ENCODE results near the gene APOA1. TPM values are rescaled to one million over a fixed set of nuclear protein-coding genes. Genes with fewer than 3 reads are reported as not detected.

Gene APOA1
- polyA plus RNA-seq (2013, experiment 1 of 2; ENCODE audit: insufficient read length) = not detected
- polyA plus RNA-seq (2013, experiment 2 of 2; ENCODE audit: insufficient read length) = 3.1 TPM

DNA sequence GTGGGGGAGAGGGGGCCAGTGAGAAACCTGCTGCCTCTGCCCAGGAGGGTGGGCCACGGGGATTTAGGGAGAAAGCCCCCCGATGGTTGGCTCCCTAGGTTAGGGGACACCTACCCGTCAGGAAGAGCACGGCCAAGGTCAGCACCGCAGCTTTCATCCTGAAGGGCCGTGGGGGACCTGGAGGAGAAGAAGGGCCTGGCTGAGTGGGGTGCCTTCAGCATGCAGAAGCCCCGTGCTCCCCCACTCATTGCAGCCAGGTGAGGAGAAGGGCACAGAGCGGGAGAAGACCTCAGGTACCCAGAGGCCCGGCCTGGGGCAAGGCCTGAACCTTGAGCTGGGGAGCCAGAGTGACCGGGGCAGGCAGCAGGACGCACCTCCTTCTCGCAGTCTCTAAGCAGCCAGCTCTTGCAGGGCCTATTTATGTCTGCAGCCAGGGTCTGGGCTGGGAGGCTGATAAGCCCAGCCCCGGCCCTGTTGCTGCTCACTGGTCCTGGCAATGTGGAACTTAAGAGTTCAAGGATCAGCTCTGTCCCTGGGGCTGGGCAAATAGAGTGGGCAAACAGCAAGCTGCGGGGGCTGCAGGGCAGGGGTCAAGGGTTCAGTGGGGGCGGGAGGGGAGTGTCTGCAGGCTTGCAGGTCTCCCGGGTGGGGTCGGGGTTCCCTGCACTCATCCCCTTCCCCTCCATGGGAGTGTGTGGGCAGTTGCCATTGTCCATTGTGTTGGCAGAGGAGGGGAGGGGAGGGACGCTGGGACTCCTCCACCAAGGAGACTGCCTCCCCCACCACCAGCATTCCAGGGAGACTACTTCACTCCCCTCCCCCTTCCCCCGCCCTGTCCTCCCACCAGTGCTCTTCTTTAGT is at the start of gene APOA1:
APOA1 (minus strand) TSS at position 392 of the 861 bp plus-strand sequence; CDS start at position 157, 235 bp downstream.
- DNase-seq = peak; percentile 32

DNA sequence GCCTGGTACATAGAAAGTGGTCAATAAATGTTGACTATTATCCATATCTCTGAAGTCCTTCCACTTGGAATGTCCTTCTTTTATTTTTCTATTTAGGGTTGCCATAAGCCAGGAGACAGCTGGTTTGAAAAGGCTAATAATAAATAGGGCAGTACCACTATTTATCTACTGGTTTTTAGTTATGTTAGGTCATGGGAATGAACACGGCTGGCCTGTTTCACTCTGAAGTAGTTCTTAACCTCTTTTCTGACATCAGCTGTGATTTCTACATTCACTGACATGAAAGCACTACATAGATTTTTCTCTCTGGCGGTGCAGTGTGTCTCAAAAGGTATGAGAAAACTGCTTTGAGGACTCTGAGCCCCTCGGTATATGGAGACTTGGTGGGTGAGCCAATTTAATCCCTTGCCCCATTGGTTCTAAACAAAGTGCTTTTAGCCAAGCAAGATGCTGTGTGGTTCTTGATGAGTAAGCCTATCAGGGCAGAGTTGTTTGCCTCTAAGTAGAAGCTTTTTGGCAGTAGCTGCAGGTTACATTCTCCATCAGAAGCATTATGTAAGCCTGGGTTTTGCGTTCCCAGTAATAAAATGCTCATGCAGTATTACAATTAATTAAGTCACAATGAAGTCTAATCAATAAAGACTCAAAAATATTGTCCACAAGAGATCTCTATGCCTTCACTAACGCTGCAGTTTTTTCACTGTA is 48.7 kb upstream of the APOA1 start:
- DNase-seq = no peak

DNA sequence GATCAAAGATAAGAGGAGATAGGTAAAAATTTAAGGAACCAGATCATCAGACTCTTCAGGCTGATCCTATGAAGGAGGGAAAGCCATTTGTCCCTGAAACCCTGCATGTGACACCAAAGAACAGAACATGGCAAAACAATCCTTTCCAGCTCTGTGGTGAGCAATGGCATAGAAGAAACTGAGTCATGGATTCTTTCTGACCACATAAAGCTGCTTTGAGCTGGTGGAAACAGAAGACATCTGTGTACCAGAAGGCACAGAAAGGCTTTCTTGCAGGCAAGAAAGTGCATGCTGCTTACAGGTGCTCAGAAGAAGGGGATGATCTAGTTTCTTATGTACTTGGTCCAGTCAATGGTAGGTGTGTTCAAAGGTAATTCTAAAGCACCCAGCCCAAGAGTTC is 45.0 kb upstream of the APOA1 start:
- peak; percentile 65 for DNase-seq

DNA sequence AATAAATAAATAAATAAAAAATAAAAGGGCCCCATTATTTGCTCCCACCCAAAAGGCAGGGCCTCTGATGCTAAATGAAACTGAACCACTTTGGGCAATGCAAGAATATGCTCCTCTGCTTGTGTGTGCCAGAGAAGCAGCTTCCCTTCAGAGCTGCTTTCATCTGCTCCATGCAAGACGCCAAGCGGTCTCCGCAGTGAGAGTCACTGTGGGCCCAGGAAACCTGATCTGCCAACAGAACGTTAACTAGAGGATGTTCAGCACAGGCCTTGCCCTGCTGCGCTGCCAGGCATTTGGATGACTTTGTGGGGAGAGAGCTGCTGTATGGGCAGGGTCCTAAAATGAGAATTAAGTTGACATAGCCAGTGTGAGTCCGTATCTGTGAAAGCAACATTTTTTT is 43.7 kb upstream of the APOA1 start:
- no peak for DNase-seq

DNA sequence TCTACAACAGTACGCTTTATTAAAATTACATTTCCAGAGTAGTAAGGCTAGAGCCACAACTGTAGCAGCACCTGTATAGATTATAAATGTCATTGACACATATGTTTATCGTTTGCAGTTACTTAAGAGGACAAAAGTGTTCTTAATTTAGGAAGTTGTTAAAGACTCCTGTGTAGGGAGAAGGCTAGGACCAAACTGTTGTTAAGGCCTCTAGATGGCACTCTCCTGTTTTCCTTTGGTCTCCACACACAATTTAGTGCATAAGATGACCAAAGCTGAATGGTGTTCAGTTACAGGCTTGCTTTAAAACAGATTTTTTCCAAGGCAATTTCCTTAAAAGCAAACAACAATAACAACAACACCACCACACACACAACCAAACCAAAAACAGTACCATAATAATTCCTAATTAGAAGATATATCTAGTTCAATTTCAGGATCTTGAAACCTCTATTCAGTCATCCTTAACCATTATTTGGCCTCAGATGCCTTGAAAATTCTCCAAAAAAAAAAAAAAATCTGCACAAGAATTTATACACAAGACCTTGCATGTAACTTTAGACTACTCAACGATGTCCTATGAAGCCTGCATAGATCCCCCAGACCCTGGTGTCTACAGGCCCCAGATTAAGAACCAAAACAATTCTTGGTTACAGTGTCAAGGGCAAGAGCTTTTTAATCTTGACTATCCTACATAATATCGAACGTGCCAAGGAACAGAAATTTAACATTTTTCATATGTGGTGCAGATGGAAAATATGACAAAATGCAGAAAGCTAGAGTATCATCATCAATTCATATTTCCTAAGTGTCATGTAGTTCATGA is 42.6 kb upstream of the APOA1 start:
- DNase-seq = peak; percentile 74

DNA sequence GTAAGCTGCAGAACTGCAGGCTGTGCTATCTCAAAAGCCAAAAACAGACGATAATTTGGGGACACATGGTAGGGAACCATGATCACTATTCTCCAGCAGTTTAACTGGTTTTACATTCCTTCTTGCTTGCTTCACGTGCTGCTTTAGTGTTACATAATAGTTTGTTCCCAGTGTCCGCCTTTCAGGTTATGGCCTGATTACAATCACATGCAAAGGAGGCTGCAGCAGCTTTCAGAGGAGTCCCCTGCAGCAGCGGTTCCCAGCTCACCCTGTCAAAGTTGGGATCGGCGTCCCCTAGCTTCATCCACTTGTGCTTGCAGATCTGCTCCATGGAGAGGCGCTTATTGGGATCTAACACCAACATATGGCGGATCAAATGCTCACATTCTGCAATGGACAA is 39.2 kb upstream of the APOA1 start:
- DNase-seq = no peak

DNA sequence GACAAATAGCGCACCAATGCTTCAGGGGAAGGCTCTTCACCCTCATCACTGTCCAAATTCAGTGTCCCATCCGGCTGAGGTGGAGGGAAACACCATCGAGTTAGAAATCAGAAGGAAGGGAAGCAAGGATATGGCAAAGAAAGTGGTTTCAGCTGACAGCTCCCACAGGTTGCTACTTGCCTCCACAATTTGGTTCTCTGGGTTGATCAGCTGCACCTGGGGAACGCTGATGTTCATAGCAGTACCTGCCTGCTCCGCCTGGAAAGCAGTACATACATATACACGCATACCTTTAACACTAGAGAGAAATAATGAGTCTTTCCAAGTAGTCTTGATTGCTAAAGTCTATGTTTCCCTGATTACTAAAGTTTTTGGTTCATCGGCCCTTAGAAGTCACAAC is 37.8 kb upstream of the APOA1 start:
- DNase-seq = no peak

DNA sequence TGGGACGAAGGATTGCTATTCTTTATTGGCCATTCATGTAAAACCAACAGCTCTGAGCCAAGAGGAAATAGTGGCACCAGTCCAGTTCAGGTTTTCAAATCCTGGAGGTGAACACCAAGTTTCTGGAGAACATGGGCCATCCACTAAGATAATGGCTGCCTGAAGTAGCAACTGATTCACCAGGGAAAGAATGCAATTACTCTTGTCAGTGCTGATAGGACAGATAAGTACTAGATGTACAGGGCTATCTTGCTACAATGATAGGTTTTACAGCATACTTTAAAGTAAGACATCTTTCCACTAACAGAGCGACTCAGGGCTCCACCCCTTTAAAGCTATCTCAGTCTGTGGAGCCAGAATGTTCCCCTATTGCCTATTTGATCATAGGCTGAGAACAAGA is 36.8 kb upstream of the APOA1 start:
- peak; percentile 33 for DNase-seq

DNA sequence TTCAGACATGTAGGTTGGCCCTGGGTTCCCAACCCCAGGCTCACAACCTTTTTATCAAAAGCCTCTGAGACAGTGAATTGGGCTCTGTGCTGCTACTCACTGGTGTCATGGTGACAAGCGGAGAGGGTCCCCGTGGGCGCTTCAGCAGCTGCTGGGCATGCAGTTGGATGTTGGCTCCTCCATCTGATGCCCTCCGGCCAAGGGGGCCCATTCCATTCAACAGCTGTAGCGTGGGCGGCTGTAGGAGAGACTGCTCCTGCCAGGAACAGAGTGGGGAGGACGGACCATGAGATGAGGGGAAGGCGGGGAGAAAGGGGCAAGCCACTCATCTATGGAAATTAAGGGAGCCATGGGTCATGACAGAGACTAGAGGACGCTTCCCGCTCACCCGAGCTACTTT is 36.0 kb upstream of the APOA1 start:
- no peak for DNase-seq

DNA sequence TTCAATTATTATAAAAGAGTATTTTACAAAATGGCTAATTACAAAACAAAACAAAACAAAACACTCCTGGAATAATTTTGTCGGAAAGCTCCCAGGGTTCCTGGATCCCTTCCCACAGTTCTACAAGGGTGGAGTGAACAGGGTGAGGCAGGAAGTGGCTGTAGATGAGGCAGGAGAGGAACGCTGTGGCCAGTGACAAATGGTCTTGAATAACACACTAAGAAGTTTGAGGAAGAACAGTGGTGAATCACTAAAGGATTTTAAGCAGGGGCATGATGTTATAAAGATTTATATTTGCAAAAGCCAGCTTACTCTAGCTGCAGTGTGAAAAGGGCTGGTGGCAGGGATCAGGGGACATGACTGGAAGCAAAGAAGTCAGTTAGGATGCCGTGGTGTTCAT is 33.8 kb upstream of the APOA1 start:
- peak; percentile 89 for DNase-seq

DNA sequence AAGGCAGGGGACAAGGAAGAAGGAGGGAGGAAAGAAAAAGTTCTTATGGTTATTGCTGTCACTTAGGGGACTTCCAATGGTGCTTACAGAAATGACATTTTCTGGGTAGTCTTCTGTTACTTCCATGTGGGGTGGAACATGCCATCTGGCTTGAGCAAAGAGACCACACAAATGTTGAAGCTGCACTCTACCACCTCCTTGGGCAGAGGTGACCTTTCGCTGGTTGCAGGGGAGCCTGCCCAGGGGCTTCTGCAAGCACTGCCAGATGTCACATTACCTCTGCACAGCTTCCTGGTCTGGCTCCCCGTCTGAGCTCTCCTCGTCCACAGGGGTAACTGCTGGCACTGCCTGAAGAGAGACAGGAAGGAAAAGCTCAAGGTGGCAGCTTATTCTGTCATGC is 32.6 kb upstream of the APOA1 start:
- DNase-seq = no peak

DNA sequence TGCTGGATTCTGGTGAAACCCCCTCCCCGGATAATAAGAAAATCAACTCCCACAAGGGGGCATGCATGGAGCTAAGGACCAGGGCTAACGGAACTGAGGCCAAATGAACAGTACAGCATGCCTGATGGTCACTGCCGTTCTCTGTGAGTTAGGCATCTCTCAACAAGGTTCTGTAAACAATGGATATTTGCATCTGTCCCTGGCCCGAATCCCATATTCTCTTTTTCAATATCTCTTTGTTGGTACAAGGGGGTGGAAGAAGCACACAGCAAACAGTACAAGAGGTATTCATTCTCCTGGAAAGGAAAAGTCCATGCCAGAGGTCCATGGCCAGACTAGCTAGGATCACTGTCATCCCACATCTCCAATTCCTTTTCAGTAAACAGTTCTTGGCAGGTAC is 32.2 kb upstream of the APOA1 start:
- DNase-seq = no peak

DNA sequence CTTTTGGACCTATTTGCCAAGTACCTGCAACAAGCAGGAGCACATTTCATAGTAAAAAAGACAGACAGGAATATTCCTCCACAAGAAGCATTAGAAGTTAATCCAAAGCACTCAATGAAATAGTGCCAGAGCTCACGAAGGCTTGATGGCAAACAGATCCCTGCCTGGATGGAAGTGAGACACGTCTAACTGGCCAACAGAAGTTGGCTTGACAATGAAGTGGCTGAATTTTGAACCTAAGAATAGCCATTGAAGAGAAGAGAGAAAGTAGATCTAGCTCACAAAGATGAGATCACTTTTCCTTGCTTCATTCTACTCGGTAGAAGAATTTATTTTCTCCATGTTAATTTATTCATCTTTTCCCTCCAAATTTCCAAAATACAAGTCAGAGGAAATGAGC is 30.6 kb upstream of the APOA1 start:
- DNase-seq = no peak

DNA sequence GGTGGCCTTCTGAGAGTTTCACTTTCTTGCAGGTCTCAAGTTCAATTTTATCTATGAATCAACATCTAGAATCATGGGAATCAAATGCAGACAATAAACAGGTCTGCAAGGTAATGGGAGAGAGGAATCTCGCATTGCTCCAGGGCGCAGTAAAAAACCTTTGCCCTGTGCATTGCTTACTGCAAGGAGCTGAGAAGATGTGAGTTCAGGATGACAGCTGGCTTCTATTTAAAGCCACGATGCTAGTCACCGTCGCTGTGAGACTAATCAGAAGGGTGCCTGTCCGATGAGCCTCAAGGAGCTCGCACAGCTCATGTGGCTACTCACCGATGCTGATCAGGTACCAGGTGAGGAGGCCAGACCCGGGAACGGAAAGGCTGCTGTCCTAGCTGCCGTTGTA is 30.2 kb upstream of the APOA1 start:
- DNase-seq = no peak

DNA sequence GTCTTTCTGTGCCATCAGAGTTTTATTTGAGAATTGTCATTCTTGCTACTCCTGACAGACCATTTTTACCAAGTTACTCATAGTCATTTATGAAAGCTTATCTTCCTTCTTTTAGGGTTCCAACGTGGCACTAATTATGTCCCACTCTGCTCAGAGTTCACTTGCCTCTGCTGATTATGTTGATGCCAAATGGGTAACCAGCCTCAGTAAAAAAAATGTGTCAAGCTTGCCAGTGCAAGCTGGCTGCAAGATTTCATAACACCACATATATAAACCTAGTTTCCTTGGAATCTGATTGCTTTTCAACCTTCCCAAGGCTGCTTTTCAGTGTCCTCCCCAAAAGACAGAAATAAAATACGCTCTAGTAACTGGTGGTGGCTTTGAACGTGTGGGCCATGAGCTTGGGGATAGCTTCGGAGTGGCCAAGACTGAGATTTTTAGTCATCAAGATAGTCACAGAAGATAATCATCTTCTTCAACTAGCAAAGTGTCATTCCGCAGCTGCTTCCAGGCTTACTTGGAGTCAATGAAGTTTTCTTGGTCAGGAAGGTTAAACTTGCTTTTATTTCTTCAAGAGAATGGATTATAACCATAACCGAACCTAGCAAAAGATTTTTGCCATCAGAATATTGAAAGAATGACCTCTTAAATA is 29.5 kb upstream of the APOA1 start:
- no peak for DNase-seq

DNA sequence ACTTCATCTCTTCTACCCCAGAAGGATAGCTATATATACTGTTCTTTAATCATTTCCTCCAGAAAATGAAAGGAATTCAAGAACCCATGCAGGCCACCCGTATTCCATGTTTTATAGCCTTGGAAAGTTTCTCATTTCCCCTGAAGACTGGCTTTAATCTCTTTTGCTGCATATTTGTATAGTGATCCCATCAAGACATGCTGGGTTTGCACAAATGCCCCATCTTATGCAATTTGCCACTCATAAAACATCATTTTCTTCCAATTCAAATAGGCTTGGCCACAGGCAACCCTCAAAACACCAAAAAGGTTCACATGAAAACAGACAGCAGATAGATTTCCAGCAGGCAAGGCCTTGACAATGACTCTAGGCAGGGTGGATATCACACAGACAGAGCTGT is 28.3 kb upstream of the APOA1 start:
- DNase-seq = peak; percentile 89

DNA sequence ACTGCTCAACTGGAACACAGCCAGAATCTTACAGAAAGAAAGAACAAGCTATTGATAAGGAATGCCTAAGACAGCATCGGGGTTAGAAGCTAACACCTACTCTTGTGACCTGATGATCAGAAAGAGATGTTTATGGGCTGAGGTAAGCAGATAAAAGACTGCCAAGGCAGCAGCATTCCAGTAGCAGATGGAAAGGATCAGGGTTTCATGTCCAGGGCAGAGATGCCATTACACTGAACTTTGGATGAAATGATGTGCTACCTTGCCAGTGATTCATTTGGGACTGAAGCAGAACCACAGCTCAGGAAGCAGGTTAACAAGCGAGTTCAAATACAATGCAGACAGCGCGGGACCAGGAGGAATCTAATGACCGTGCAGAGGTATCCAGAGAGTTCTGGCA is 27.1 kb upstream of the APOA1 start:
- DNase-seq = no peak

DNA sequence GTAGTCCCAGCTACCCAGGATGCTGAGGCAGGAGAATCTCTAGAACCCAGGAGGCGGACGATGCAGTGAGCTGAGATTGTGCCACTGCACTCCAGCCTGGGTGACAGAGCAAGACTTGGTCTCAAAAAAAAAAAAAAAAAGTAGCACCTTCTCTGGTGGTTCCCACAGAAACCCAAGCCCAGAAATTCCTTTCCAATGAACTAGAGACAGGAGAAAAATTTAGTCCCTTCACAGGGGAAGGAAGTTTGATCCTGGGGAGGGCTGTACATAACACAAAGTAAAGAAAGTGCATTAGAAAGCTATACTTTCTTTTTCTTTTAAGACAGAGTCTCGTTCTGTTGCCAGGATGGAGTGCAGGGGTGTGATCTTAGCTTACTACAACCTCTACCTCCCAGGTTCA is 25.5 kb upstream of the APOA1 start:
- DNase-seq = peak; percentile 53

DNA sequence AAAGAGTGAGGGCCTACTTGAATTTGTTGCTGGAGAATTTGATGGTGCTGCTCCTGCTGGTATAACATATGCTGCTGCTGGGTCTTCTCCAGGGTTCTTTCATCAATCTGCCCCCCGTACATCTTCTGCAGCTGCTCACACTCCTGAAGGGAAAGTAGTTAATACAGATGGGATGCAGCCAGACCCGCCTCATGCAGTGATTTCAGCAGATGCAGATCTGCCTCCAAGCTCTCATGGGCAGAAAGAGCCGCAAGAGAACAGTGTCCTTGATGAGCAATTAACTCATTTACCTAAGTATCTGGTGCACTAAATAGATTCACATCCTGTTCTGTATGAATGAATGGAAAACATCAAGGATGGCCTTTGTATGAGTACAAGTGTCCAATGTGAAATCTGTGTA is 24.8 kb upstream of the APOA1 start:
- no peak for DNase-seq

DNA sequence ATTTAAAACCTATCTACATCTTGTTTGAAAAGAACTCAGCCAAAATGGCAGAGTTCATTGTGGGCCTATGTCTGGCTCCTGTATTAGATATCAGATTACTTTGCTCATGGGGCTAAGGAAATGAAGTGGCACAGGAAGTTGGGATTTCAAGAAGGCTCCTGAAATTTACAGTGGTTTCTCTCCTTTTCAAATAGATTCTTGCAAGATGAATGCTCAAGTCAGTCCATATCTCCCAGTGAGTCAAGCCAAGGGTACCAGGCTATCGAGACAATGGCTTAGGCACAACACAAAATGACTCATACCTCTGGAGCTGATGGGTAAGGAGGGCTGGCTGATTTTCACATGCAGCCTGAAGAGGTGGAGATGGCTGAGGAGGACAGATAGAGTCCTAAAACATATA is 24.1 kb upstream of the APOA1 start:
- DNase-seq = peak; percentile 72

DNA sequence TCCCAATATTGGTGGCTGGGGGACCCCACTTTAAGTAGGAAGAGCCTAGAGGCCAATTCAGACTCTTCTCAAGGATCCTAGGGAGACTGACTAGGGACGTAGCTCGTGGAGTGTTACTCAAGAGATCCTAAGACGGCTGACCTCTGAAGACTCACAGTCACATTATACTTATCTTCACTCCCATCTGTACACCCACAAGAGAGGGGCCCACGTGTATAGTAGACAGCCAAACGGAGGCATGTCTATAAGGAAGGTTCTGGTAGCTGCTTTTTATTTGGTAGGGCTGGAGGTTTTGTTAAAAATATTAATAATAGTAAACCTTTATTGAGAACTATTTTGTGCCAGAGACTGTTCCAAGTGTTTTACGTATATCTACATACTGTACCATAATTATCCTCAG is 22.9 kb upstream of the APOA1 start:
- no peak for DNase-seq

DNA sequence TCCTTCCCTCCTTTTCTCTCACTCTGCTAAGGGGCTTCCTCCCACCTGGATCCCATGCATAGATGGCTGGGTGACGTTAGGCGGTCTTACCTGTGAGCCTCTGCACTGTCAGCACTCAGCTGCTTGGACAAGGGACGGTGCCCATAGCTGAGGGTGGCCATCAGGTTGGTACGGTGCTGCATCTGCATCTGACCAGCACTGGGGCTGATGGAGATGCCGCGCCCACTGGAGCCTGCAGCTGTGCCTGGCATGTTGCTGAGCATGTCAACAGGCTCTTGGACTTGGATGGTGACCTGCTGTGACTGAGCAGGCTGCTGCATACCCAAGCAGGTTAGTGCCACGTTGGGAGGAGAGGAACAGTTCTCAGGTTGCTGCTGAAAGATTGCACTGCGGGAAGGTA is 21.8 kb upstream of the APOA1 start:
- DNase-seq = no peak

DNA sequence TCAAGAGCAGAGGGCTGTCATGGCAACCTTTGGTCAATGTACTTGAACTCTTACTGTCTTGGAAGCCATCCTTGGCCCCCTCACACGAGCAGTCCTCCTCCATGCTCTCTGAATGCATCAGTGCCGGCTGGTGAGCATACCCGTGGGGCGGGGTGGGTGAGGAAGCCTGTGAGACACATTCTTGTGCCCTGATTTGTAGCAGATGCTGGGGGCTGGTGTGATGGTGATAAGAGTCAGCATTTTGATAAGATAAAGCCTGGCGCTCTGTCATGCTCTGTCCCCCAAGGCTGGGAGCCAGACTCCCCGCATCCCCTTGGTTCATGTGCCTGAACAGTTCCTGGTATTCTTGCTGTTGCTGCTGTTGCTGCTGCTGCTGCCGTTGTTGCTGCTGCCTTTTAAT is 20.5 kb upstream of the APOA1 start:
- no peak for DNase-seq

All from fibroblast of skin of scalp (primary cell).